ENCODE data around the gene PTPN4. TPM values are rescaled to one million over a fixed set of nuclear protein-coding genes. Genes with fewer than 3 reads are reported as not detected.

The PTPN4 gene
- total and polyA plus RNA-seq, 2 of the 8 experiments (the other 6 are each of a cell fraction or from before 2014, with no cell fraction given), result 28.5 to 105 TPM

DNA sequence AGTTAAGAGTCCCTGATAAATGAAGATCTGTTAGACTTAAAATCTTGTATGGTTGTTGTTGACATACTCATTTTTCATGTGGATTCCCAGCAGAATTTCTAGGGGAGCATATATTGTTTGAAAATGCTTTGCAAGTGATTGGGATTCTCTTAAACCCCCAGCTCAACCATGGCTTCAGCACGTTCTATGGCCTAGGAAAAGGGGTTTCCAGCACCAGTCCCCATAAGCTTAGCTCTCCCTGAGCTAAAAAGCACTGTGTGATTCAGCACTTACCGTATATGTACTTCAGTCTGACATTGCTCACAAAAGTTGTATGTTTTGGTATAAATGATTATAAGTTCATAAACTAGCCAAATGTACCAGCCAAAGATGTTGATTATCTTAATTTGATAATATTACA, 173.1 kb downstream of the PTPN4 start:
- Histone ChIP-seq H3K23me2 (ENCODE audit: low read depth, low read length) (no peaks in the 10 kb centered on the region), H4K20me1 (replicated peaks in 1 of 2; ENCODE audit: control insufficient read depth in 1 of 2, insufficient read depth in 2 of 2, low read length in 2 of 2) (peaks cover 0 to 5% of the 10 kb centered on the region in 2 experiments), H2BK15ac (ENCODE audit: low read length) (no peak overlapping the region), H2BK5ac (ENCODE audit: low read depth, low read length) (no peak overlapping the region), H2BK12ac (ENCODE audit: low read depth, low read length) (no peak overlapping the region), H3K79me2 (ENCODE audit: control insufficient read depth in 1 of 2, insufficient read depth in 2 of 2, low read length in 2 of 2) (no peaks in the 10 kb centered on the region), H2BK20ac (ENCODE audit: low read length) (no peak overlapping the region), H3K9me3 (ENCODE audit: insufficient read depth in 2 of 2, low read depth in 1 of 2, low read length in 1 of 2) (no peaks in the 10 kb centered on the region), H3K4me1 (replicated peaks in 1 of 4; ENCODE audit: control insufficient read depth in 3 of 4, insufficient read depth in 4 of 4, low read length in 3 of 4) (no peaks in the 10 kb centered on the region), H3K14ac (ENCODE audit: insufficient read length) (no peak overlapping the region), H3K23ac (ENCODE audit: insufficient read length) (no peak overlapping the region), H3K4me2 (ENCODE audit: insufficient read depth in 1 of 2, low read depth in 2 of 2, low read length in 2 of 2) (no peak overlapping the region), H3K27ac (ENCODE audit: low read depth, low read length) (no peak overlapping the region), H4K8ac (ENCODE audit: extremely low read depth, insufficient read depth, low read length) (no peak overlapping the region), H4K5ac (ENCODE audit: insufficient read length, low read depth, low read length) (no peak overlapping the region), H3K27me3 (replicated peaks in 1 of 4; ENCODE audit: control insufficient read depth in 3 of 4, extremely low read depth in 1 of 4, insufficient read depth in 3 of 4, low read length in 3 of 4) (no peaks in the 10 kb centered on the region), H4K91ac (replicated peaks; ENCODE audit: insufficient read length, low read length) (no peak overlapping the region), H3K79me1 (ENCODE audit: low read depth, low read length) (no peaks in the 10 kb centered on the region), H3K4me3 (ENCODE audit: extremely low read depth in 1 of 4, insufficient read depth in 2 of 4, low read depth in 3 of 4, low read length in 4 of 4) (no peak overlapping the region), H3K4ac (replicated peaks; ENCODE audit: insufficient read length, low read depth, low read length) (no peak overlapping the region), H2AFZ (ENCODE audit: low read length) (no peak overlapping the region), H3K56ac (replicated peaks; ENCODE audit: insufficient read length, low read depth, low read length) (no peak overlapping the region), H3K36me3 (ENCODE audit: control insufficient read depth in 2 of 4, insufficient read depth in 4 of 4, low read length in 3 of 4) (peaks cover 0 to 49% (median 26%) of the 10 kb centered on the region in 4 experiments; a peak in 5 of 8 replicates), H3K9ac (replicated peaks in 1 of 4; ENCODE audit: extremely low read depth in 1 of 4, low read depth in 3 of 4, low read length in 3 of 4) (no peak overlapping the region), H2AK5ac (ENCODE audit: low read depth, low read length) (no peak overlapping the region), H3K18ac (ENCODE audit: extremely low read depth, low read length) (no peak overlapping the region), H2BK120ac (replicated peaks; ENCODE audit: low read depth, low read length) (no peak overlapping the region)
- POLR2A ChIA-PET (ENCODE audit: partially characterized antibody), result no interaction called here
- no peak for DNase-seq (ENCODE audit: low read depth in 1 of 2, low spot score in 2 of 2)
- CTCF ChIA-PET (ENCODE audit: partially characterized antibody), result no interaction called here
- no peak for FAIRE-seq
- WGBS, 2 experiments (ENCODE audit: extremely low coverage in 1 of 2, insufficient coverage in 1 of 2, insufficient read length in 1 of 2, insufficient replicate concordance in 2 of 2, low coverage in 1 of 2, low lambda C conversion rate in 2 of 2, missing lambda C conversion rate in 1 of 2), result 100% methylated on average over 2 of the region's 2 CpGs; no CpG with 5 or more reads in 1 of the 2 experiments
- TF ChIP-seq HDAC6 (IDR thresholded peaks at IDR 0.05; ENCODE audit: low read depth, low read length) (no peak), CTBP2 (IDR thresholded peaks at IDR 0.05; ENCODE audit: borderline replicate concordance, insufficient read depth, insufficient read length, low read length) (no peak), CBX5 (IDR thresholded peaks at IDR 0.05; ENCODE audit: low read depth, low read length) (no peak)

Measured in H1 (cell line).